Natural killer cell treated with Interleukin-12 subunit alpha and Interleukin-12 subunit beta and Interleukin-15 and Interleukin-18, amount 100 ng/mL, for 72 hours (primary cell): ENCODE results near the gene PKHD1. TPM values are rescaled to one million over a fixed set of nuclear protein-coding genes. Genes with fewer than 3 reads are reported as not detected.

Source experiments
- total RNA-seq, 2 donors: library from RNA; stranded (reverse); gene quantifications; one replicate each; pipeline ENCODE4 v1.2.3, GENCODE V29; 2022

The PKHD1 gene
- total RNA-seq, 2 donors from 2014 or later: not detected

Other genes with a start within 250 kb of the PKHD1 start
- gene IL17A, start 98.8 kb upstream of the PKHD1 start, total RNA-seq: under 1 TPM in 1 of 2 donors, not detected in 1; 0.22 TPM
- 100 to 1,000 TPM in 1 of 2 donors, 10 to 100 TPM in 1; 56.3 to 241 TPM for gene IL17F, start 156.9 kb upstream of the PKHD1 start, total RNA-seq
- 100 to 1,000 TPM; 108 to 277 TPM for gene MCM3, start 197.1 kb upstream of the PKHD1 start, total RNA-seq